GM12878 (cell line): ENCODE measurements around the gene ADCY1. TPM values are rescaled to one million over a fixed set of nuclear protein-coding genes. Genes with fewer than 3 reads are reported as not detected.

Experiments
- ATAC-seq: fragments of 200-7000 bp; cut with Tn5 transposase; 3 replicates; pipeline ENCODE4 v1.9.1; 2020; ENCODE audit warnings: mild to moderate bottlenecking, moderate library complexity
- BruUV-seq: library from RNA; stranded (reverse); fragments of 400-500 nt; replicated peaks from 2 replicates; lab custom pipeline; 2021; lab: Mats Ljungman, UMichigan
- CTCF ChIA-PET: fragments of 300-600 bp; sonication (Branson Sonifier 250); formaldehyde crosslinking; extraction: SDS; loops from one replicate; lab custom pipeline; 2021; ENCODE audit warnings: inconsistent platforms; lab: Yijun Ruan, JAX
- POLR2A ChIA-PET: fragments of 350-600 bp; formaldehyde crosslinking; extraction: SDS; loops from one replicate; lab custom pipeline; 2021; ENCODE audit warnings: inconsistent platforms; lab: Charles Lee
- RAD21 ChIA-PET: fragments of 300-600 bp; sonication (Branson Sonifier 250); formaldehyde crosslinking; loops from one replicate; lab custom pipeline; 2023; ENCODE audit warnings: antibody characterized with exemption; ENCODE audit not compliant: unreplicated experiment; lab: Charles Lee
- SMC1A ChIA-PET: fragments of 300-600 bp; sonication (Branson Sonifier 250); formaldehyde crosslinking; loops from one replicate; lab custom pipeline; 2023; ENCODE audit not compliant: unreplicated experiment, uncharacterized antibody; lab: Charles Lee
- DNase-seq: peaks from one replicate; pipeline ENCODE4 v3.0.0-alpha.2; 2011; ENCODE audit warnings: low read depth, low spot score
- FAIRE-seq: peaks from 3 replicates; lab custom pipeline; 2011; peaks lifted over from hg19 to GRCh38; lab: Jason Lieb, UNC
- H2AFZ ChIP-seq: 2 replicates; pipeline ENCODE4 v1.6.0; 2011; ENCODE audit warnings: low read depth, low read length, control low read depth; ENCODE audit not compliant: control insufficient read depth
- H3K27ac ChIP-seq: 2 replicates; pipeline ENCODE4 v1.5.1; 2011; ENCODE audit warnings: control low read depth; ENCODE audit not compliant: control insufficient read depth, insufficient read depth
- H3K27me3 ChIP-seq, 2 experiments: replicated peaks in 1 of 2; 2 replicates each; pipeline versions ENCODE4 v1.6.0 to v1.6.1; 2011; ENCODE audit warnings: low read length in 1 of 2; ENCODE audit not compliant: control insufficient read depth in 2 of 2, insufficient read depth in 2 of 2
- H3K36me3 ChIP-seq, 2 experiments: 2 replicates each; pipeline ENCODE4 v1.5.1; 2011; ENCODE audit warnings: low read length in 1 of 2; ENCODE audit not compliant: control insufficient read depth in 2 of 2, insufficient read depth in 2 of 2
- H3K4me1 ChIP-seq: 2 replicates; pipeline ENCODE4 v1.6.1; 2011; ENCODE audit warnings: mild to moderate bottlenecking, low read length, moderate library complexity, mixed read lengths; ENCODE audit not compliant: control insufficient read depth, insufficient read depth
- H3K4me2 ChIP-seq: 2 replicates; pipeline ENCODE4 v1.6.0; 2011; ENCODE audit warnings: control low read depth; ENCODE audit not compliant: control insufficient read depth, insufficient read depth
- H3K4me3 ChIP-seq: fragments of 200-600 bp; sonication (generic); 2 replicates; pipeline ENCODE4 v1.5.1; 2016
- H3K79me2 ChIP-seq: 2 replicates; pipeline ENCODE4 v1.6.0; 2011; ENCODE audit warnings: low read length; ENCODE audit not compliant: control insufficient read depth, insufficient read depth
- H3K9ac ChIP-seq: 2 replicates; pipeline ENCODE4 v1.8.0; 2011; ENCODE audit warnings: low read length, control low read depth, mixed read lengths; ENCODE audit not compliant: control insufficient read depth, insufficient read depth
- H3K9me3 ChIP-seq: replicated peaks from 3 replicates; pipeline ENCODE4 v1.5.1; 2011; ENCODE audit warnings: mild to moderate bottlenecking, low read length; ENCODE audit not compliant: control insufficient read depth, insufficient read depth
- H4K20me1 ChIP-seq: 2 replicates; pipeline ENCODE4 v1.6.0; 2011; ENCODE audit not compliant: control insufficient read depth, insufficient read depth
- CBFB ChIP-seq: IDR thresholded peaks from 2 replicates; pipeline ENCODE4 v1.6.1; 2016; ENCODE audit warnings: antibody characterized with exemption, low read depth
- CHD2 ChIP-seq: IDR thresholded peaks from 2 replicates; pipeline ENCODE4 v1.6.1; 2011; ENCODE audit warnings: low read depth, low read length, improper control_type of control experiment, borderline replicate concordance
- PKNOX1 ChIP-seq: fragments of 450-650 bp; IDR thresholded peaks from 2 replicates; pipeline ENCODE4 v1.6.1; 2016; ENCODE audit warnings: mild to moderate bottlenecking
- POLR2AphosphoS2 ChIP-seq: IDR thresholded peaks from 2 replicates; pipeline ENCODE4 v1.6.1; 2011; ENCODE audit warnings: low read depth, mild to moderate bottlenecking, low read length, improper control_type of control experiment, moderate library complexity
- SUZ12 ChIP-seq: fragments of 200-600 bp; sonication (generic); IDR thresholded peaks from one replicate; pipeline ENCODE4 v1.6.1; 2018; ENCODE audit warnings: antibody characterized with exemption, mild to moderate bottlenecking; ENCODE audit not compliant: unreplicated experiment
- TCF3 ChIP-seq: IDR thresholded peaks from 2 replicates; pipeline ENCODE4 v1.6.1; 2012; ENCODE audit warnings: low read depth, mild to moderate bottlenecking, low read length, borderline replicate concordance; ENCODE audit not compliant: insufficient read depth
- YY1 ChIP-seq: IDR thresholded peaks from 2 replicates; pipeline ENCODE4 v1.6.1; 2011; ENCODE audit warnings: low read depth, mild to moderate bottlenecking, low read length
- ZBTB33 ChIP-seq: fragments of 450-650 bp; IDR thresholded peaks from 2 replicates; pipeline ENCODE4 v1.6.1; 2017; ENCODE audit warnings: mild to moderate bottlenecking
- WGBS: methylation state at CpG from one replicate; pipeline ENCODE4 v1.1.6; 2016; ENCODE audit warnings: low lambda C conversion rate; ENCODE audit not compliant: insufficient replicate concordance, insufficient coverage; ENCODE audit errors: missing lambda C conversion rate; 5-methylcytosine and 5-hydroxymethylcytosine counted together
- in situ Hi-C: fragments of 300-500 bp; cut with MboI; formaldehyde crosslinking; loops from 9 replicates; pipeline ENCODE4 v1.14.3; 2018; ENCODE audit warnings: mixed read lengths
- intact Hi-C: fragments of 100-400 bp; cut with micrococcal nuclease; formaldehyde crosslinking; loops from one replicate; pipeline ENCODE4 v1.14.2; 2022; ENCODE audit not compliant: unreplicated experiment
- polyA plus RNA-seq, 11 experiments: library from polyadenylated mRNA; depleted of rRNA in 4 of 11; unstranded in 6 of 11; stranded (reverse) in 5 of 11; fragments of >200 nt; fragmentation: Nextera tagmentation in 4 of 11; fragmentation: Illumina TruSeq in 1 of 11; extraction: Ambion mirVana in 4 of 11; extraction: Trizol in 1 of 11; gene quantifications; 1 replicate in 1 of 11; 2 replicates in 10 of 11; pipeline versions ENCODE4 v1.2.1 to v1.2.3, GENCODE V29; 2011 to 2016; ENCODE audit warnings: inconsistent platforms in 2 of 11, missing spikeins in 2 of 11, low read depth in 1 of 11
- total RNA-seq, 4 experiments: library from RNA; depleted of rRNA in 3 of 4; stranded (reverse); fragments of >200 nt in 3 of 4; fragmentation: Illumina TruSeq in 1 of 4; extraction: Trizol in 1 of 4; gene quantifications; 2 replicates each; pipeline versions ENCODE4 v1.2.1 to v1.2.3, GENCODE V29; 2013 to 2021
- TF ChIP-seq, protein P1 (sequence below): fragments of 450-650 bp; IDR thresholded peaks from 2 replicates; pipeline ENCODE4 v1.6.1; 2017; ENCODE audit warnings: antibody characterized with exemption, mild to moderate bottlenecking, moderate library complexity
- TF ChIP-seq, protein P2 (sequence below): fragments of 450-650 bp; IDR thresholded peaks from 2 replicates; pipeline ENCODE4 v1.6.1; 2017; ENCODE audit warnings: mild to moderate bottlenecking, moderate library complexity

Gene ADCY1
- total and polyA plus RNA-seq, 10 of the 15 experiments (the other 5 are each of a cell fraction or from before 2014, with no cell fraction given), result 0.13 to 1.4 (median 0.45) TPM; not detected in 1

- CTCF ChIA-PET, result no interaction called here
- no peak for ATAC-seq
- TF ChIP-seq POLR2AphosphoS2 (no peak), TCF3 (no peak), SUZ12 (no peak), YY1 (no peak), PKNOX1 (no peak), CBFB (no peak), ZBTB33 (no peak), CHD2 (no peak)
- TF ChIP-seq, protein P1, sequence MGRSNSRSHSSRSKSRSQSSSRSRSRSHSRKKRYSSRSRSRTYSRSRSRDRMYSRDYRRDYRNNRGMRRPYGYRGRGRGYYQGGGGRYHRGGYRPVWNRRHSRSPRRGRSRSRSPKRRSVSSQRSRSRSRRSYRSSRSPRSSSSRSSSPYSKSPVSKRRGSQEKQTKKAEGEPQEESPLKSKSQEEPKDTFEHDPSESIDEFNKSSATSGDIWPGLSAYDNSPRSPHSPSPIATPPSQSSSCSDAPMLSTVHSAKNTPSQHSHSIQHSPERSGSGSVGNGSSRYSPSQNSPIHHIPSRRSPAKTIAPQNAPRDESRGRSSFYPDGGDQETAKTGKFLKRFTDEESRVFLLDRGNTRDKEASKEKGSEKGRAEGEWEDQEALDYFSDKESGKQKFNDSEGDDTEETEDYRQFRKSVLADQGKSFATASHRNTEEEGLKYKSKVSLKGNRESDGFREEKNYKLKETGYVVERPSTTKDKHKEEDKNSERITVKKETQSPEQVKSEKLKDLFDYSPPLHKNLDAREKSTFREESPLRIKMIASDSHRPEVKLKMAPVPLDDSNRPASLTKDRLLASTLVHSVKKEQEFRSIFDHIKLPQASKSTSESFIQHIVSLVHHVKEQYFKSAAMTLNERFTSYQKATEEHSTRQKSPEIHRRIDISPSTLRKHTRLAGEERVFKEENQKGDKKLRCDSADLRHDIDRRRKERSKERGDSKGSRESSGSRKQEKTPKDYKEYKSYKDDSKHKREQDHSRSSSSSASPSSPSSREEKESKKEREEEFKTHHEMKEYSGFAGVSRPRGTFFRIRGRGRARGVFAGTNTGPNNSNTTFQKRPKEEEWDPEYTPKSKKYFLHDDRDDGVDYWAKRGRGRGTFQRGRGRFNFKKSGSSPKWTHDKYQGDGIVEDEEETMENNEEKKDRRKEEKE, result no peak
- TF ChIP-seq, protein P2, sequence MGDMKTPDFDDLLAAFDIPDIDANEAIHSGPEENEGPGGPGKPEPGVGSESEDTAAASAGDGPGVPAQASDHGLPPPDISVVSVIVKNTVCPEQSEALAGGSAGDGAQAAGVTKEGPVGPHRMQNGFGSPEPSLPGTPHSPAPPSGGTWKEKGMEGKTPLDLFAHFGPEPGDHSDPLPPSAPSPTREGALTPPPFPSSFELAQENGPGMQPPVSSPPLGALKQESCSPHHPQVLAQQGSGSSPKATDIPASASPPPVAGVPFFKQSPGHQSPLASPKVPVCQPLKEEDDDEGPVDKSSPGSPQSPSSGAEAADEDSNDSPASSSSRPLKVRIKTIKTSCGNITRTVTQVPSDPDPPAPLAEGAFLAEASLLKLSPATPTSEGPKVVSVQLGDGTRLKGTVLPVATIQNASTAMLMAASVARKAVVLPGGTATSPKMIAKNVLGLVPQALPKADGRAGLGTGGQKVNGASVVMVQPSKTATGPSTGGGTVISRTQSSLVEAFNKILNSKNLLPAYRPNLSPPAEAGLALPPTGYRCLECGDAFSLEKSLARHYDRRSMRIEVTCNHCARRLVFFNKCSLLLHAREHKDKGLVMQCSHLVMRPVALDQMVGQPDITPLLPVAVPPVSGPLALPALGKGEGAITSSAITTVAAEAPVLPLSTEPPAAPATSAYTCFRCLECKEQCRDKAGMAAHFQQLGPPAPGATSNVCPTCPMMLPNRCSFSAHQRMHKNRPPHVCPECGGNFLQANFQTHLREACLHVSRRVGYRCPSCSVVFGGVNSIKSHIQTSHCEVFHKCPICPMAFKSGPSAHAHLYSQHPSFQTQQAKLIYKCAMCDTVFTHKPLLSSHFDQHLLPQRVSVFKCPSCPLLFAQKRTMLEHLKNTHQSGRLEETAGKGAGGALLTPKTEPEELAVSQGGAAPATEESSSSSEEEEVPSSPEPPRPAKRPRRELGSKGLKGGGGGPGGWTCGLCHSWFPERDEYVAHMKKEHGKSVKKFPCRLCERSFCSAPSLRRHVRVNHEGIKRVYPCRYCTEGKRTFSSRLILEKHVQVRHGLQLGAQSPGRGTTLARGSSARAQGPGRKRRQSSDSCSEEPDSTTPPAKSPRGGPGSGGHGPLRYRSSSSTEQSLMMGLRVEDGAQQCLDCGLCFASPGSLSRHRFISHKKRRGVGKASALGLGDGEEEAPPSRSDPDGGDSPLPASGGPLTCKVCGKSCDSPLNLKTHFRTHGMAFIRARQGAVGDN, result no peak
Measured at GRCh38 chr7:45726883-45727282, 152.7 kb downstream of the ADCY1 start.

More at GRCh38 chr7:45726883-45727282, 152.7 kb downstream of the ADCY1 start:
- H3K4me3 ChIP-seq, result no peak overlapping the region
- RAD21 ChIA-PET, result no interaction called here
- H3K4me2 ChIP-seq, result no peak overlapping the region
- intact Hi-C loops, result no loop called here
- no peak overlapping the region for H2AFZ ChIP-seq
- in situ Hi-C loops, result no loop called here
- H3K27ac ChIP-seq, result no peak overlapping the region
- BruUV-seq, result no TSS peak
- H3K9ac ChIP-seq, result no peak overlapping the region
- H3K27me3 ChIP-seq, result no peaks in the 10 kb centered on the region
- FAIRE-seq, result no peak
- no peaks in the 10 kb centered on the region for H3K4me1 ChIP-seq
- POLR2A ChIA-PET, result no interaction called here
- H3K36me3 ChIP-seq, result peaks cover 3 to 4% of the 10 kb centered on the region in 2 experiments; a peak in 3 of 4 replicates
- WGBS, result 95% methylated on average over 29 of the region's 29 CpGs
- no peaks in the 10 kb centered on the region for H3K79me2 ChIP-seq
- SMC1A ChIA-PET, result no interaction called here
- H4K20me1 ChIP-seq, result no peaks in the 10 kb centered on the region
- DNase-seq, result no peak
- H3K9me3 ChIP-seq, result no peaks in the 10 kb centered on the region; the same call in 2 of the 3 replicates
